ENCODE results near the gene ACTL8.

The ACTL8 gene, protein sequence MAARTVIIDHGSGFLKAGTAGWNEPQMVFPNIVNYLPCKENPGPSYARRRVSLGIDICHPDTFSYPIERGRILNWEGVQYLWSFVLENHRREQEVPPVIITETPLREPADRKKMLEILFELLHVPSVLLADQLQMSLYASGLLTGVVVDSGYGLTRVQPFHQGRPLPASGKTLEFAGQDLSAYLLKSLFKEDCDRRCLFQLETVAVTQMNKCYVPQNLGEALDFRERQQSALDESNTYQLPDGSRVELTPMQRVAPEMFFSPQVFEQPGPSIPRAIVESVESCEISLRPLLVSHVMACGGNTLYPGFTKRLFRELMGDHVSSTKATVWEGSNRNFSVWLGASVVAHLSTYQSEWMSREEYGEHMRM

DNA sequence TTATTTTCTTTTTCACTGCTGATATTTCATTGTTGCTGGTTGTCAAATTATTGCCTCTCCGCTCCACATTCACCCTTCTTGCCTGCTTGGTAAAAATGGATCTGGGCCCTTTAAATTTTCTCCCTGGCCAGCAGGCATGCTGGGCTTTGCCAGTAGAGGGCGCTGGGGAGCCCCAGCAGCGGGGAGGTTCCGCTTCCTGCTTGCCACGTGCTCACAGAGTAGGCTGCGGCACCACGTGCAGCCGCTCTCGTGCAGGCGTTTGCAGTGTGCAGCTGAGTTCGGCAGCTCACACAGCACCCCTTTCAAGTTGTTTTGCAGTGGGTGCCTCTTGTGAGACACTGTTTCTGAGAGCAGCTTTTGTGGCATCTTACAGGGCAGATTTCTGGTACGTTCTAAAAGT lies at the start of gene ACTL8:
ACTL8 (plus strand) TSS at position 214 of the 400 bp plus-strand sequence. CDS start 67,676 bp downstream, outside the sequence.
- no peak for DNase-seq (ENCODE audit: low read depth)

DNA sequence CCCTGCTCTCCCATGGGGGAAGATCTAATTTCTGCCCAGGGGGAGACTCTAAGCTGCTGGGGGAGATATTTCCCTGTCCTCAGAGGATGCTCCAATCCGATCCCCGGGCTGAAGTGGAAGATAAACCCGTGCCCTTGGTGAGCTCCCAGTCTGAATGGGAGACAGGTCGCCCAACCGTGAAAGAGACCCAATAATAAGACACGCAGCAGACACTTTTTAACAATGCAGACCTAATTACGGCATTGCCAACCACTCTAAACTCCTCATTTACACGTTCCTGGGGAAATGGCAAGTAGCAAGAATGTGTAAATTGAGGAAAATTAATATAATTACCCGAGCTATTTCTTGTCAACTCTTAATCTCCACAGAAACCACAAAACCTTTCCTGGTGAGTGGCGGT lies 48.7 kb upstream of the ACTL8 start:
- no peak for DNase-seq (ENCODE audit: low read depth)

DNA sequence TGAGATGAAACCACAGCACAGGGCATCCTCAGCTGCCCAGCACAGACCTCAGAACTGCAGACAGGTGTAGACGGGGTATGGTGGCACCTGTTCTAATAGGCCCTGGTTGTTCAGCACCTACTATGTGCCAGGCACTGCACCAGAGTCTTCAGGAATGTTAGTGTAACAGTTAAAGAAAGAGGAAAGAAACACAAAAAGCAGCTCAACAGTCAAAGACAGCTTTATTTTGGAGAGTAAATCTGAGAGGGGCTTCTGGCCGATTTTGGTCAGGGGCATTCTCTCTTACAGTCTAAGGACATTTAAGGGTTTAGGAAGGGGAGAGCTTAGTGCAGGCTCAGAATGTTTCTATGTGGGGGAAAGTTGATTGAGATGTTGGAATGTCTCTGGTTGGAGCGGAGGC lies 45.2 kb upstream of the ACTL8 start:
- no peak for DNase-seq (ENCODE audit: low read depth)

GRCh38 chr1:17710889-17711576 lies 44.1 kb upstream of the ACTL8 start:
- no peak for DNase-seq (ENCODE audit: low read depth)

DNA sequence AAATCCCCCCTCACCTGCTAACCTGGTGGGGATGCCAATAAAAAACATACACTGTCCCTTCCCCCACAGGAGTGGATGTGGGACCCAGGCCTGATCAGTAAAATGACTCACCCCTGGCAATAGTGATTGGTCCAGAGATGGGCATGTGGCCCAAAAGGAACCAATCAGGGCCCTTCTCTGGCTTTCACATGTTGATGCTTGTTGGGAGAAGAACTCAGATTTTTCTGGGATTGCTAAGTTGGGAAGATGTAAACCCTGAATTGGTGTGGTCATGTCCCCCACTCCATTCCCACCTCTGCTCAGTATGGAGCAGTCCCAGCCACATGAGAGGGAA lies 43.6 kb upstream of the ACTL8 start:
- DNase-seq (ENCODE audit: low read depth), result no peak

GRCh38 chr1:17711941-17712340 lies 43.2 kb upstream of the ACTL8 start:
- DNase-seq (ENCODE audit: low read depth), result no peak

DNA sequence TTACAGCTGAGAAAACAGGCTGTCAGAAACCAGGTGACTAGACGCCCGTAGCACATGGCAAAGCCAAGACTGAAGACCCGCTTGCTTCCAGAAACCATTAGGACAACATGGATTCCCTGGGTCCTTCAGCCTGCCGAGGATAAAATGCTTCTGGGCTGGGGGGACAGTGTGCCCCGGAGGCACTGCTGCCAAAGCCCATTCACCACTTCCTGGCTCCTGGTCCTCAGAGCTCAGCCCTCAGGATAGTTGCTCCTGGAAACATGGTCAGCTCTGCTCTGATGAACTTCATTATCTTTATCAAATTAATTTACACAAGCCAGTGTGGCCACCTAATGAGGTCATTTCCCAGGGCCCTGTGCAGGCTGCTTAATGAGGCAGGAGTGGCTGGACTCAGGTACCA lies 41.1 kb upstream of the ACTL8 start:
- DNase-seq (ENCODE audit: low read depth), result no peak

DNA sequence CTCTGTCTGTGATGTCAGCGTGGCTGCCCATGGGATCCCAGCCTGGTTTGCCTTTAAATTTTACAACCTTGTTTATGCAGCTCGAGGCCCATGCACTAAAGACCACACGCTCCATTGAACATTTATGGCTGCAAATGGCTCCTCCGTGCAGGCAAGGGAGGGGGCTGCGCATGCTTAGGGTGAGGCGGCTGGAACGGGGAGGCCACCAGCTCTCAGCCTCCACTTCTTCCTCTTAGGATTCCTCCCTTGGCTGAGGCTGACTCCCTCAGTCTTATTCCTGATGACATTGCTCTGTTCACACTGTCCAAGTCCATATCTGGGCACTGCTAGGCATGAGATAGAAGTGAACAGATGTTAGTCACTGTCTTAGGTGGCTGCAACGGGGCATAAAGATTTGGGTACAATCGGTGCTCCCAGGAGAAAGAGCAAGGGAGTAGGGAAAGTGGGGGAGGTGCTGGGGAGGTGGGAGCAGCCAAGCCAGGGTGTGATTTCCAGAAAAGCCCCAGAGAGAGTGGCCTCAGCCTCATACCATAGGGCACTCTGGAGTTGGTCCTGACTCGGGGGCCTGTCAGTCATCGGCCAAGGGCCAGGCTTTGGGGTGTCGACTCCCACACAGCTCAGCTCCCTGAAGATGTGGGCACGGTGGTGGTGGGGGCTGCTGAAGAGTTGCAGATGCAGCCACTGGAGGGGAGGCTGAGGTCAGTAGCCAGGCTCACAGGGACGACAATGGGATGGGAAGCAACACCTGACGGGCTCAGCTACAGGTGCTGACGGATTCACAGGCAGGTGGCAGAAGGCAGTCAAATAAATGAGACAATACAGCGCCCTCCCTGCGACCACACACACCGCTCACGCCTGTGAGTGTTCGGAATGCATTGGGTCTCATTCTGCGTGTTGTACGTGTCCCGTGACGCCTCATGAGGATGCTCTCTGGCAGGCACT lies 37.3 kb upstream of the ACTL8 start:
- no peak for DNase-seq (ENCODE audit: low read depth)

- DNase-seq (ENCODE audit: low read depth), result no peak
These were observed 35.3 kb upstream of the ACTL8 start for GRCh38 chr1:17719874-17720273.

DNA sequence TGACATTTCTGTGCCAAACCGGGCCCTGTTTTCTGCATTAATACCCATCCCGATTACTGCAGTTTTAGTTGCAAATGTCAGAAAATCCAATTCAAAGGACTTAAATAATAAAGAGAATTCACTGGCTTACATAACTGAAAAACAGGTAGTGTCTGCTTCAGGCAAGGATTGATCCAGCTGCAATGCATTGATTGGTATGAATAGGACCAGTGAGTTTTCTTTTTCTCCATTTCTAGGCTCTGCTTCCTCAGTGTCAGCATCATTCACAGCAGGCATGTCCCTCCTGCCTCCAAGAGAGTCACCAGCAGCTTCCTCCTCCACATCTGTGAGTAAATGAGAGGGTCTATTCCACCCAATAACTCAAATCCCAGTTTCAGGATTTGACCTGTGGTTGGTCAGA lies 33.7 kb upstream of the ACTL8 start:
- no peak for DNase-seq (ENCODE audit: low read depth)

- no peak for DNase-seq (ENCODE audit: low read depth)
These were observed 31.4 kb upstream of the ACTL8 start for GRCh38 chr1:17723684-17724083.

- DNase-seq (ENCODE audit: low read depth), result no peak
These were observed 31.0 kb upstream of the ACTL8 start for GRCh38 chr1:17724150-17724549.

GRCh38 chr1:17725084-17725719 lies 29.9 kb upstream of the ACTL8 start:
- no peak for DNase-seq (ENCODE audit: low read depth)

DNA sequence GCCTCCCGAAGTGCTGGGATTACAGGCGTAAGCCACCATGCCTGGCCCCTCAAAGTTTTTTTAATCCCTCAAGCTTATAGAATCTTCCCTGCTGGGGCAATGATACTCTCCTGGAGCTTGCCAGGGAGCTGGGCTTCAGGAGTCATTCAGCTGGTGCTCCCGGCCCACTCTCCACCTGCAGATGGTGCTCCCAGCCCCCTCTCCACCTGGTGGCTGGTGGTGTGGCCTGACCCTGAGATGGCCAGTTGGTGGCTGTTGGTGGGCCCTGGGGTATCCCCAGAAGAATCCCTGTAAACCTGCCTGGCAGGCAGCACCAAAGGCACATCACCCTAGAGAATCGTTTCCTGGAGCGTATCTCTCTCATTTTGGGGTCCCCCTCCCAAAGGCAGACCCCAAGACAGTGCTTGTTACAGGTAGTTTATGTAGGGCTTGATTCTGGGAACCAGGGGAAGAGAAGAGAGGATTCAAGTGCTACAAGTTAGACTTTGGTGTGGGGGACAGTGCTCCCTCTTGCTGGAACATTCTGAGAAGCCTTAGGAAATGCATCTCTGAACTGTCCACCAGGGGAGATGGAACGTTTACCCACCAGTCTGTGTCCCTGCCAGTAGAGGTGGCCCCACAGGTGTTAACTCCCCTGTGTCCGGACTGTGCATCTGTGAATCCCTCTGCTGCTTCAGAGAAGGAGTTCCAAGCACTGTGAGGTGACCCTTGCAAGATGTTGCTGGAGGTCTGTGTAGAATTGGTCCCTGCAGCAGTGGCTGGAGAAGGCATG lies 29.1 kb upstream of the ACTL8 start:
- no peak for DNase-seq (ENCODE audit: low read depth)

GRCh38 chr1:17728123-17728712 lies 26.9 kb upstream of the ACTL8 start:
- DNase-seq (ENCODE audit: low read depth), result no peak

- DNase-seq (ENCODE audit: low read depth), result no peak
These were observed 25.9 kb upstream of the ACTL8 start for GRCh38 chr1:17729248-17729647.

- no peak for DNase-seq (ENCODE audit: low read depth)
These were observed 25.2 kb upstream of the ACTL8 start for GRCh38 chr1:17729909-17730308.

GRCh38 chr1:17731460-17731859 lies 23.7 kb upstream of the ACTL8 start:
- no peak for DNase-seq (ENCODE audit: low read depth)

DNA sequence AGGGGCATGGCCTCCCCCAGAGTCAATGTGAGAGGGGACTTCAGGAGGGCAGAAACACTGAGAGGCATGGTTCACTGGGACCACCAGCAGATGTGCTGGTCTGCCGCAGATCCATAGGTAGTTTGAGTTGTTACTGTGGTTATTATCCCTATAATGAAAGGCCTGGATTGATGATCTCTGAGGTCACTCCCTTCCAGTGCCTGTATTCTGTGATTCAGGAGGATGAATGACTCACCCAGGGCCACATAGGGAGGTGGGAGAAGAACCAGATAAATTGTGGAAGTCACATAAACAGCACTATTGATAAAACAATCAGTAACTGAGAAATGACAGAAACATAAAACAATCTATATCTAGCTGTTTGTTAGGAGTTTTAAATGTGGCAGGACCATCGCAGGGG lies 22.7 kb upstream of the ACTL8 start:
- no peak for DNase-seq (ENCODE audit: low read depth)

GRCh38 chr1:17733661-17734060 lies 21.5 kb upstream of the ACTL8 start:
- no peak for DNase-seq (ENCODE audit: low read depth)

GRCh38 chr1:17734609-17735008 lies 20.5 kb upstream of the ACTL8 start:
- no peak for DNase-seq (ENCODE audit: low read depth)
